GM21381 (cell line): ENCODE results near the gene WDR54.
"Not testable (repeated sequence)": the region's sequence is repeated elsewhere in the genome, so short reads cannot be mapped to it uniquely, and the experiment has no call there.

Experiments
- ATAC-seq: cut with Tn5 transposase; IDR thresholded peaks from one replicate; pipeline ENCODE4 v1.9.1; 2021; ENCODE audit warnings: mild to moderate bottlenecking, moderate library complexity; ENCODE audit not compliant: unreplicated experiment

The WDR54 gene

DNA sequence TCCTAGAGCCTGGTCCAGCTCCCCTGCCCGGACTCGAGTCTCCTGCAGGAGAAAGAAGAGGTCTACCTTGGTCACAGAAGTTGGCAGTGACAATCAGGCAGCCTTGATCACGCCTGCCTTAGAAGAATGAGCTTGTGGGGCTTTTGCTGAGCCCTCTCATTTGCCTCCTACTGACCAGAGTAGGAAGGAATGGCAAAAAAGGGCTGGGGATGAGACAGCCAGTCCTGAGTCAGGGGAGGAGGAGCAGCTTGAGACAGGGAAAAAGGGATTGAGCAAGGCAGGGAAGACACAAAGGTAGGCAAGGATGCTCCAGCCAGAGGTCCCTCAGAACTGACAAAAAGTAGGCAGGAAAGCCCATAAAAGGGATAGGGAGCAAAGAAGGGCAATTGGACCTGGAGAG lies 6.0 kb downstream of the WDR54 start:
- ATAC-seq: no peak

DNA sequence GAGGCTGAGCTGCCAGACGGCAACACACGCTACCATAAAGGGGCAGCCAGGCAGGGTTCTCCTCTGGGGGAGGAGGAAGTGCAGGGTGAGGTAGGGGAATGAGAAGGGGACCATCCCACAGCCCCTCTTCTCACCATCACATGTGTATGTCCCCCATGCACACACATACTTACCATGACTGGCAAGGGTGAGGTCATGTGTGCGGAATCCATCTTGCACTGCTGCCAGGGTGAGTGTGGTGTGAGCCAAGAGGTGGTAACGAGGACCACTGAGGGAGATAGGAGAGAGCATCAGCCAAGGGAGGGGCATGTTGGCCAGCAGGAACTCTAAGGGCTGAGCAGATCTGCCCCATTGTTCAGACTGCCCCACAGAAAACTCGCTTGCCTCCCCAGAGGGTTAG lies 7.1 kb downstream of the WDR54 start:
- ATAC-seq: no peak

DNA sequence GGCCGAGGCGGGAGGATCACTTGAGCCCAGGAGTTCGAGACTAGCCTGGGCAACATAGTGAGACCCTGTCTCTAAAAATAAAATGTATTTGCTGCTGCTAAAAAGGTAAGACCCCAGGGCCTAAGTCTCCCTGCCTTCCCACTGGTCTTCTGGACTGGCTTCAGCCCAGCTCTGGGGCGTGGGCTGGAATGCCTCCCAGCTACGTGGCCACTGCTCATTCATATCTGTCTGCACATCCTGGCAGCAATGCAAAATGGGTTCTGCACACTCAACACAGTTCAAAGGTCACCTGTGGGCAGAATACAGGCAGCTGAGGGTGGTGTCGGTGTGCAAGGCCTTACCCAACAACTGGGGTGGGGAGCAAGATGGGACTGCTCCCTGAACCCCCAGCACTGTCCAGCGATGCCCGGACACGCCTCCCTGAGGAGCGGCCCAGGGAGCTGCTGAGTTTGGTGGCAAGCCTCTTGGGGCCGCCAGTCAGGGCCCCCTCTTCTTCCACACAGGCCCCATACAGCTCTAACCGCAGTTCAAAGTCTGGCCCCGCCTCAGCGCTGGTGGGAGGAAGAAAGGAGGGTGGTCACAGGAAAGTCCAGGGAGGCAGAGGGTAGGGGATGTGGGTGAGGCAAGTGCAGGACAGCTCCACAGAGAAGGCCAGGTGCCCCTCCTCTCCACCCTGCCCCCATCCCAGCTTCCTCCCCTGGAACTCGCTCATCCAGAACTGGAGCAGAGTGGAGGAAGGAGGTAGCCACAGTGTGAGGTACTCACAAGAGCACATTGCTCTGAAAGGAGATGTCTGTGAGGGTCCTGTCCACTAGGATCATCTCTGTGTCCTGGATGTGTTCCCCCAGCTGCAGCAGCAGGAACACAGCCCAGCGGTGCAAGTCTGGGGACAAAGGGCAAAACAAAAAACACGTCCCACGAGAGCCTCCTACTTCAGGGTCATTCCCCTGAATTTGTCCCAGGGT lies 8.2 kb downstream of the WDR54 start:
- ATAC-seq: no peak

DNA sequence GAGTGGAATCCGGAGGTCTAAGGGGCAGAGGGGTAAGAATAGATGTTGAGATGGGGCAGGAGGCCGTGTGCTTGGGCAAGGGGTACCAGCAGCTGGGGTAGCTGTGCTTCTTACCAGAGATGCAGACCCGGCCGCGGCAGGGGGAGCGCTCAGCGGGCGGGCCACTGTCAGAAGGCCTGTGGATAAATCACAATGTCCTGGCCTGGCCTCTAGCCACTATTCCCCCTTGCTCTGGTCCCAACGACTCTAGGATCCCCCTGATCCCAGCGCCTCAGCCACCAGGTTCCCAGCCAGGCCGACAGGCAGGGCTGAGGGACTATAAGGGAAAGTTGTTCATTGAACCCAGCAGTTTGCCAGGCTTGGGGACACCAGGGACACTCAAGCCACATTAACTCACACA lies 9.0 kb downstream of the WDR54 start:
- ATAC-seq: no peak

DNA sequence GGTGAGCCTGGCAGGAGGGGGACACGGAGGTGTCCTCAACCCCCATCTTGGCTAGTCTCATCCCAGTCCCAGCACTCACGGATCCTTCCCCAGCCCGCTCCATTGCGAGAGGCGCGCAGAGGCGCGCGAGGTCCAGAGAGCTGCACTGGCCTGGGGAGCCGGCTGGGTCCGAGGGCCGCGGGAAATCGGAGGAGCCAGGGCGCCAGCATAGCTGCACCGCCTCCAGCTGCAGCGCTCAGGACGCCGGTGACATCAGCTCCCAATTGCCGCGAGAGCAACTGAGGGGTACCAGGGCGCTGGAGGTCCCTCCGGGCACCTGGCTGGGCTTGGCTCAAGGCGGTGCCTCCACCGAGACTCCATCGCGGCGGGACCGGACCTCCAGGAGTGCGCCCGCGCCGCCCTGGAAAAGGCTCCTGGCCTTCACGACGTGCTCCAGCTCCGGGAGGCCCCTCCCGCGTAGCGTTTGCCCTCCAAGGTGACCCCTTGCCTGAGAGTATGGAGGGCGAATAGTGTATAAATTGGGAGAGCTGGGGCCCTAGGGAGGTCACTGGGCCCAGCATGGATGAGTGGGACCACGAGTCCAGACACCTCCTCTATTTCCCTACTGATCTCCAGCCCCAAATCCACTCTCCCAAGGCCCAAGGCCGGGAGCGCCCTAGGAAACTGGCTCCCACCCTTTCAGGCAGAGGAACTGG lies 14.7 kb downstream of the WDR54 start:
- no peak for ATAC-seq

DNA sequence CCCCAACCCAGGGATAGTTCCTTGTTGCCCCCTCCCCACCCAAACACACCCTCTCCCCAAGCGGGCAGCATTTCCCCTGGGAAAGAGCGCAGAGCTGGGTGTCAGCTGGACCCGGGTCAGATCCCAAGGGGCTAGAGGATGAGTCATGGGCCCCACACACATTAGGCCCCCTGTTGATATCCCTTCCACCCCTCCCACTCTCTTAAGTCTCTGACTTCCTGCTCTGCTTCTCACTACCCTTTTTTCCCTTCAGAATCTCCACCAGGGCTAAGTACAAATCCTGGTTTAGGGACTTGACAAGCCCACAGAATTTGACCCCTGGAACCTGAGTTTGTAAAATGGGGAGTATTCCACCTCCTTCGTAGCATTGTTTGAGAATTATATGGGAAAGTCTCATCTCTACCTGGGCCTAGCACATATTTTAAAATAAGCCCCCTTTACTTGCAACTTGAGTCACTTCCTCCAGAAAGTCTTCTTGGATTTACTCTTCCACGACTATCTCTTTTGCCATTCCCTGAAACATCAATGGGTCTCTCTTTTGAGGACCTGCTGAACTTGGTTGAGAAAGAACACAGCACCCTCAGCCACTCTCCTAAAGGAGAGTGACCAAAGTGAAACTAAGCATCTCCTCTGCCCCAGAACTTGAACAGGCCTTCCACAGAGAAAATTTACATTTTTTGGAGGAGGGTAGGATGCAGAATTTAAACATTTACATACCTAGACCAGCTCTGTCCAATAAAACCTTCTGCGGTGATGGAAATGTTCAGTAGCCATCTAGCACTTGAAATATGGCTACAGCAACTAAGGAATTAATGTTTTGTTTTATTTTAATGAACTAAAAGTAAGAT lies 15.5 kb downstream of the WDR54 start:
- no peak for ATAC-seq

DNA sequence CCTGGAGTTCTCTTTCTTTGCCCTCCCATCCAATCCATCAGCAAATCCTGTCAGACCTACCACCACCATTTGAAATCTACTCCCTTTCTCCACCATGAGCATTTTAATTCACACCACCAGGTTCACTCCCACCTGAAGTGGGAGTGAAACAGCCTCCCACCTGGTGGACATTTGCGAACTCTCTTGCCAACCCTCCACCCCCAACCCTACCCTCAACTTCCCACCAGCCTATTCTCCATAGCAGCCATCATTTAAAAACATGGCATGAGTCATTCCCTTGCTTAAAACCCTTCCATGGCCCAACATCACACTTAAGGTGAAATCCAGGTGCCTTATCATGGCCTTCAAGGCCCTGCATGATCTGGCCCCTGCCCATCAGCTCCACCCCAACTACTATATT lies 16.7 kb downstream of the WDR54 start:
- ATAC-seq: no peak

DNA sequence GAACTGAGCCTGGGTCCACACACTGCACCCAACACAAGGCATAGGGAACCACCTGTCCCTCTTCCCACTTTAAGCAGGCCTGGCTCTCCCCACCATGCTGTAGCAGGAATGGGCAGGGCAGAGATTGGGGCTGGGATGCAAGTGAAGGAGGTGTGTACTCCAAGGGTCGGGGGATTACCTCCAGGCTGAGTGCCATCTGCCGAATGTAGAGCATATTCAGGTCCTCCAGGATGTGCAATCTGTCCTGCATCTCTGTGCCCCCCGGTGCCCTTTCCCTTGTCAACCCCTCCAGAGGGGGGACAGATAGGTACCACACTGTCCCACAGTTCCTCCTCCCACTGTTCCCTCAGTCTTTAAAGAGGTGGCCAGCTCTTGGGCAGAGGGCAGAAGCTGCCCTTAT lies 17.8 kb downstream of the WDR54 start:
- ATAC-seq: no peak

DNA sequence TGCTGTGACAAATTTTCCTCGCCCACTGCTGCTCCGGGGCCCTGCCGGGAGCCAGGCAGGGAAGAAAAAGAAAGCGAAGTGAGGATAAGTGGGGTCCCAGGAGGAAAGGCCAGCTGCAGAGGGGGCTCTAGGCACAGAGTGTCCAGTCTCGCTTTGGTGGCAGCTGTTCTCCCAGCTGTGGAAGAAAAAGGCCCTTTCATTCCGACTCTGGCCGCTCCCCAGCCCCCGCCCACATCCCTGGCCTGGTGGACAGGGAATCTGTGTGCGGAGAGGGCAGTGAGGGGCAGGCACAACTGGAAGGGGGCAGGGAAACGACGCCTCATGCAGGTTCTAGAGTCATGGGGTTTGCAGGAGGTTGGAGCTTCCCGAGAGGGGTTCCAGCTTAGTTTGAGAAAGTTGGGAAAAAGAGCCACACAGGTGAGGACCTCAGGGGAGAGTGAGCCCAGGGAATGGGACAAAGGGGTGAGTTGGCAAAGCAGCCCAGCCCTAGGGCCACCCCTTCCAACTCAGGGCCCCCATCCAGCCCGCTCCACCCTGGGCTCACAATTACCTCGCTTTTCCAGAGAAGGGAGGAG lies 18.4 kb downstream of the WDR54 start:
- no peak for ATAC-seq

DNA sequence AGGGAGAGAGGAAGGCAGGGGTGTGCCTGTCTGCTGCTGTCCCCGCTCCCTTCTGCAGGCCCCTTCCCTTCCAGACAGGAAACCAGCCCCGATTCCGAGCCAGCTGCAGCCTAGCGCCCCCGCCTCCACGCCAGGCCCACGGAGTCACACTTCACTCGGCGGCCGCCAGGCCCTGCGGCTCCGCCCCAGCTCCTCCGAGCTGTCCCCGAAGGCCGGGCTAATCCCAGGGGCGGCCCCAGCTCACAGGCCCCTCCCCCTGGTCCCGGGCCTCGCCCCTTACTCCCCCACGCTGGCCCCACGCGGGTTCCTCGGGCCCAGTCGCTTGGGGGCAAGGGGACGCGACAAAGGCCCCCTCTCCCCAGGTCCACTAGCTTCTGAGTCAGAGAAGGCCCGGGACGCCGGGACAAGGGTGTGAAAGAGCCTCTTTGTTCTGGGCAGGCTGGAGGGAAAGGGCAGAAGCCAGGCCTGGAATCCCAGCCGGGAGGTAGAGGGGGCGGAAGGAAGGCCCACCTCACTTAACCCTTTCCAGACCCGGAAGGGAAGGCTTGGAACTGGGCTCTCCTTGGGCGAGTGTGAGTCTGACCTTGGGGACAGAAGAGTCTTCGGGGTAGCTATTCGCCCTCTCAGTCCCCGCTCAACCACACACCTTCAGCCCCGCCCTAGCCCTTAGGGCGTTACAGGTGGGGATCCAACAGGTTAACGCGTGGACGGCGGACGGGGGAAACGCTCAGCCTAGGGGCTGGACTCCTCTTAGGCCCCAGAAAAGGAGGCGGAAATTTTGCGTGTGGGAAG lies 19.0 kb downstream of the WDR54 start:
- peak; percentile 85 for ATAC-seq

DNA sequence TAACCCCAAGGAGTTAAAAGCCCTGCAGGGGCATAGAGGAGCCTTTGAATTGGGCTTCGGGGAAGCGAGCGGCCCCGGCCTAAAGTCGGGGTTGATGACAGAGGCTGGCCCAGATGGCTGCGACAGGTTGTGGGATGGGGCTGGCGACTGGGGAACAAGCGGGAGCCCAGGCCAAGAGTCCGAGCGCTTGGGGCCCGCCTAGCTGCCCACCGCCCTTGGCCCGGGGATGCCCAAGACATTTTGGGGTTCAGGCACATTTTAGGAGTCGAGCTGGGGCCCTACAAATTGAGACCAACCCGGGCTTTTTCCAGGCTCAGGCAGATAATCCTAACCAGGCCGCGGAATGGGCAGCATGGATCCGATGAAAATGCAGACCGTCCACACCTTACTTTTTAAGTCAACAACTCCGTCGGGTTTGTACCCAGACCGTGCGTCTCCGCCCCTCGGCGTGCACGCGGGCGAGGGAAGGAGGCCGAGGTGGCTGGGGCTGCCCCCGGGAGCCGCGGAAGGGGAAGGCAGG lies 19.7 kb downstream of the WDR54 start:
- ATAC-seq: no peak

DNA sequence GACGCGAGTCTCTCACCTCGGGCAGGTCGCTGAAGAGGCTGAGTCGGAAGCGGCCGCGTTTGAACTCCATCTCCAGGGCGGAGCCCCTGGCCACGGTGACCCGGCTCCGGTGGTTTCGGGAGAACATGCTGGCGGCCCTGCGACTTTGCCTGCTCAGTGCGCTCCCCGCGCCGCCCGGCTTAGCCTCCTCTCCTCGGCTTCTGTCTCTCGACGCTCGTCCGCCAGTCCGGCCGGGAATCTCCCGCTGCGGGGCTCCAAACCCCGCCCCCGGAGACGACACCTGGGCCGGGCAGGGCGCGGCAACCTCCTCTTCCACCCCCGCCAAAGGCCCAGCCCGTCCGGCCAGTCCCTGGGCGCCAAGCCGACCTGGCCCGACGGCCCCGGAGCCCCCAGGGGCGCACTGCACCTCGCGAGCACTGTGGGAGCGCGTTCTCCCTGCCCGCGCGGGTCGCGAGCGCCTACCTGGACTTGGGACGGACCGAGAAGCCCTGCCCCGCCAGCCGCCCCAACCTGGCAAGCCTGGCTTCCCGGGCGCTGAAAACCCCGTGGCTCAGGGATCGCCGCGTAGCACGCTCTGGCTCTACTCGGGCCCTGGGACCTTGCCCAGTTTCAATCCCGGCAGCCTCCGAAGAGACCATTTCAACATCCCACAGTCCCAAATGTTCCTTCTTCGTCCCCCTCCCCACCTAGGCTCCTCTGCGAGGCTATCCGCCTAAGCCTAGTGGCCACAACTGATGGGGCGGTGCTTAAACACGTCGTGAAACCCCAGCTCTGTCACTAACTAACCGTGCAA lies 20.4 kb downstream of the WDR54 start, which contains the start of gene RTKN:
Gene RTKN (minus strand): TSS at position 248 of the 793 bp plus-strand sequence. CDS start 121 bp downstream, at position 127.
- no peak for ATAC-seq

DNA sequence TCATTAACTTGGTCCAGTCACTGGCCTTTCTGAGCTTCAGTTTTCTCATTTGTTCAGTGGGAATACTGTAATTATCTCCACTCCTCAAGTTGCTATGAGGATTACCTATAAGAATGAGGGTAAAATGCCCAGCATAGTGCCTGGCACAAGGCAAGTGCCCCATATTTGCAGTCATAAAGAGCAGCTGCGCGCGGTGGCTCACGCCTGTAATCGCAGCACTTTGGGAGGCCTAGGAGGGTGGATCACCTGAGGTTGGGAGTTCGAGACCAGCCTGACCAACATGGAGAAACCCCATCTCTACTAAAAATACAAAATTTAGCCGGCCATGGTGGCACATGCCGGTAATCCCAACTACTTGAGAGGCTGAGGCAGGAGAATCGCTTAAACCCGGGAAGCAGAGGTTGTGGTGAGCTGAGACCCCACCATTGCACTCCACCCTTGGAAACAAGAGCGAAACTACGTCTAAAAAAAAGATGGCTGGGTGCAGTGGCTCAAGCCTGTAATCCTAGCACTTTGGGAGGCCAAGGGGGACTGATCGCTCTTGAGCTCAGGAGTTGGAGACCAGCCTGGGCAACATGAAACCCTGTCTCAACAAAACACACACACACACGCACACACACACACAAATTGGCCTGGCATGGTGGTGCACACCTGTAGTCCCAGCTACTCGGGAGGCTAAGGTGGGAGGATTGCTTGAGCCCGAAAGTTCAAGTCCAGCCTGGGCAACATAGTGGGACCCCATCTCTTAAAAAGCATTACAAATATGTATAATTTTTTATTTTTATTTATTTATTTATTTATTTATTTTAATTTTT lies 21.2 kb downstream of the WDR54 start:
- ATAC-seq: not testable (repeated sequence)

DNA sequence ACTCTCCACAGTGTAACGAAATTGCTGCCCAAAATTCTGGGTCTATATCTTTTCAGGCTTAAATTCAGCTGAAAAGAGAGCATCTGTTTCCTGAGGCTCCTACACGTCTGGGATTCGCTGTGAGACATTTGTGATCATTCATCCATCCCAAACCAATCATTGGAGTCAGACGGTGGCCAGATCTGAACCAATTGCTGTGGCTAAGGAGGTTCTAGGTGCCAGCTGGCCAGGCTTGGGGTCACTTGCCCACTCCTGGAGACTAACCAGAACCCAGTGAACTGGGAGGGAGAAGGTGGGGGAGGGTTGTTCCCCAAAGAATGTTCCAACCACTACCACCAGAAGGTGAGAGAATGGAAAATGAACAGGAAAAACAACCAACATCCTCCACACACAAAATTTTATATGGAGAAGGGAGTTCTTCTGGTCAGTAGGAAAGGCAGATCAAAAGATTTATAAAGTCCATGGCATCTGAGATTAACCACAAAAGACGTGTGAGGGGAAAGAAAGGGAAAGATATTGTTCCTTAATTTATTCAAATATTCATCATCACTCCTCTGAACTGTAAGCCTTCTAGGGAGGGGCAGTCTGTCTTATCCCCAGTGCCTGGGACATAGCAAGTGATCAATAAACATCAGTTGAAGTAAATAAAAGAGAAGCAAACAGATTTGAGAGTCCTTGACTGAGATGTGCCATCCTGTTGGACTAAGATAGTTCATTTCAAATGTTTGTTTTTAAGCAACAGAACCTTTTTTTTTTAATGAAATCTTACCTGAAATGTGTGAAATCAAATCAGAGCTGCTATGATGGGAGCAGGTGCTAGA lies 23.2 kb downstream of the WDR54 start:
- no peak for ATAC-seq

DNA sequence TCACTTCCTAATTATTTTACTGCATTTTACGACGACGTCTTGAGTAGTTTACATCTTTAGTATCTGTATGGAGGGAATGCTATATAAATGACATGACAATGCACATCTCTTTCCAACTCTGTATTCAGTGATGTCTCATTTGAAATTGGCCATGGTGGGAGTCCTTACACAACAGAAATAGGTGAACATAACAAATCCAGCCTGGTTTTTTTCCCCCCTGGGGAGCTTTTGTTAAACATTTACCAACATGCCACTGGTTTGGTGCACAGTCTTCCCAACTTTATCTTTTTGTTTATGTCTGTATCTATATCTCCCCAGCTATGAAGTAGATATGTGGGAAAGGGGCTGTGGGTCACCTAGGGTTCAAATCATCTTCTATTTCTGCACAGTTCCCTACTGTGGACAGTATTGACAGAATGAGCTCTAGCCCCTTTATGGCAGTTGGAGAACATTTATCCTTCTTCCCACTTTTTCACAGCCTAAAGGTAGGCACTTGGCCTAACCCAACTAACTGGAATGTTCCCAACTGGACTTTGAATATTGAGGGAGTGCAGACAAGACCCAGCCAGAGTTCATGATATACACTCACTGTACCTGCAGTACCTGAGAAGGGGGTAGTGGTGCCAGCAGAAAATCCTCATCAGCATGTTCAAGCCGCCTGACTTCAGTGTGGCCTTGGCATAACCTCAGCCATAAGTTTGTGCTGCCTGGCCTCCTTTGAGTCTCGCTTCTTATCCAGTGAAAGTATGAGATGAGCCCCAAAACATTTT lies 25.9 kb downstream of the WDR54 start:
- no peak for ATAC-seq

DNA sequence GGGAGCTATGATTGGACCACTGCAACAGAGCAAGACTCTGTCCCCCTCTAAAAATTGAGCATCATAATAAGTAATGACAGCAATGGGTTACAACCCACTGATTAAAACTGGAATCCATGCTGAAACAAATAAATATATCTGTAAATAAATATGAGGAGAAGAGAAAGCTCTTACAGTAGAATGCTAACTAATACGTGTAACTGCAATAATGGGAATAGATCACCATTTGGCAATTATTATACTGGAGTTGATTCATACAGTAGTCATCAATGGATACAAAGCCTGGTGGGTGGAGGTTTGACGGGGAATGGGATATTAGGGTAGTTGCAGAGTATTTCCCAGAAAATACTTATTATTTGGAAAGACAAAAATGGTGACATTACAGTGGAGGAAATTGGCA lies 27.2 kb downstream of the WDR54 start:
- no peak for ATAC-seq
